T-cell (primary cell): ENCODE data around the gene BLOC1S5. TPM values are rescaled to one million over a fixed set of nuclear protein-coding genes. Genes with fewer than 3 reads are reported as not detected.
"Not testable (repeated sequence)": the region's sequence is repeated elsewhere in the genome, so short reads cannot be mapped to it uniquely, and the experiment has no call there.

Experiments used
- ATAC-seq, 4 experiments: fragments of 200-7000 bp in 3 of 4; fragments of 150-1000 bp in 1 of 4; cut with Tn5 transposase; replicated peaks in 1 of 4; 1 replicate in 3 of 4; 2 replicates in 1 of 4; pipeline ENCODE4 v1.10.0; 2021; ENCODE audit warnings: moderate library complexity in 3 of 4, mild to moderate bottlenecking in 2 of 4, moderate number of reproducible peaks in 1 of 4
- CTCF ChIA-PET, 2 donors: fragments of 300-600 bp; sonication (Branson Sonifier 250); formaldehyde crosslinking; loops; one replicate each; lab custom pipeline; 2022; ENCODE audit warnings: antibody characterized with exemption in 2 of 2; lab: Charles Lee
- POLR2A ChIA-PET, 2 donors: fragments of 300-600 bp; sonication (Branson Sonifier 250); formaldehyde crosslinking; loops; one replicate each; lab custom pipeline; 2022; ENCODE audit warnings: antibody characterized with exemption in 2 of 2; lab: Charles Lee
- DNase-seq, 35 experiments: peaks; one replicate each; pipeline versions ENCODE4 v3.0.0 to v3.0.0-alpha.2; 2013 to 2023
- H3K27ac ChIP-seq: one replicate; pipeline ENCODE4 v1.5.1; 2013; ENCODE audit warnings: low read length
- H3K27me3 ChIP-seq, 2 experiments: replicated peaks in 1 of 2; 1 replicate in 1 of 2; 2 replicates in 1 of 2; pipeline versions ENCODE4 v1.6.1 to v1.7.0; 2013; ENCODE audit warnings: low read length in 1 of 2, mixed read lengths in 1 of 2; ENCODE audit not compliant: control insufficient read depth in 2 of 2, insufficient read depth in 2 of 2; ENCODE audit errors: extremely low read depth in 1 of 2
- H3K36me3 ChIP-seq, 2 donors: 1 replicate in 1 of 2; 2 replicates in 1 of 2; pipeline versions ENCODE4 v1.6.1 to v1.7.0; 2013; ENCODE audit warnings: low read length in 1 of 2; ENCODE audit not compliant: control insufficient read depth in 2 of 2, insufficient read depth in 1 of 2; ENCODE audit errors: extremely low read depth in 1 of 2
- H3K4me1 ChIP-seq, 2 experiments: 1 replicate in 1 of 2; 2 replicates in 1 of 2; pipeline versions ENCODE4 v1.6.1 to v1.7.0; 2013; ENCODE audit warnings: low read length in 2 of 2, mixed read lengths in 1 of 2; ENCODE audit not compliant: insufficient read depth in 2 of 2, control insufficient read depth in 1 of 2; ENCODE audit errors: extremely low read depth in 1 of 2
- H3K4me3 ChIP-seq, 2 donors: 1 replicate in 1 of 2; 2 replicates in 1 of 2; pipeline versions ENCODE4 v1.5.1 to v1.7.0; 2013; ENCODE audit warnings: mild to moderate bottlenecking in 2 of 2, low read length in 1 of 2, moderate library complexity in 1 of 2; ENCODE audit not compliant: control insufficient read depth in 1 of 2; ENCODE audit errors: extremely low read depth in 1 of 2
- H3K9me3 ChIP-seq: 2 replicates; pipeline ENCODE4 v1.7.0; 2013
- H3K27ac Mint-ChIP-seq, 2 donors: one replicate each; pipeline ENCODE4 v1.8.0; 2020 to 2021; ENCODE audit warnings: mild to moderate bottlenecking in 2 of 2, mixed read lengths in 2 of 2
- H3K27me3 Mint-ChIP-seq, 2 donors: one replicate each; pipeline ENCODE4 v1.8.0; 2021 to 2022; ENCODE audit warnings: mixed read lengths in 2 of 2
- H3K36me3 Mint-ChIP-seq: one replicate; pipeline ENCODE4 v1.8.0; 2021; ENCODE audit warnings: mixed read lengths
- H3K4me1 Mint-ChIP-seq, 3 donors: one replicate each; pipeline ENCODE4 v1.8.0; 2020 to 2022; ENCODE audit warnings: mixed read lengths in 3 of 3, mild to moderate bottlenecking in 1 of 3
- H3K4me3 Mint-ChIP-seq, 3 donors: one replicate each; pipeline ENCODE4 v1.8.0; 2020 to 2022; ENCODE audit warnings: mild to moderate bottlenecking in 3 of 3, mixed read lengths in 3 of 3, moderate library complexity in 3 of 3
- H3K9me3 Mint-ChIP-seq, 3 donors: one replicate each; pipeline ENCODE4 v1.8.0; 2020 to 2022; ENCODE audit warnings: mixed read lengths in 3 of 3
- WGBS: methylation state at CpG from one replicate; pipeline ENCODE4 v1.1.5; 2013; ENCODE audit warnings: missing lambda C conversion rate; ENCODE audit not compliant: insufficient coverage; 5-methylcytosine and 5-hydroxymethylcytosine counted together
- total RNA-seq, 35 experiments: library from RNA in 6 of 35; stranded (reverse) in 6 of 35; fragments of 120-200 nt in 1 of 35; gene quantifications; one replicate each; pipeline versions ENCODE4 v1.2.1 to v1.2.4 and lab custom pipeline; 2013 to 2026

The BLOC1S5 gene
- total RNA-seq, 5 donors from 2014 or later (not counting 1 experiment from before 2014, with no cell fraction given): 12.3 to 26.9 (median 18.1) TPM

- Histone ChIP-seq H3K4me1 (no peaks in the 10 kb centered on the region), H3K27ac (no peak overlapping the region), H3K27me3 (no peaks in the 10 kb centered on the region), H3K36me3 (peaks cover 0 to 41% of the 10 kb centered on the region in 2 donors), H3K4me3 (no peak overlapping the region), H3K9me3 (no peaks in the 10 kb centered on the region)
- no CpG with 5 or more reads among the region's 3 CpGs for WGBS
- peaks cover 36% of the 10 kb centered on the region for H3K36me3 Mint-ChIP-seq
- H3K4me3 Mint-ChIP-seq: no peak overlapping the region
- H3K9me3 Mint-ChIP-seq: no peaks in the 10 kb centered on the region
- ATAC-seq (no peak), DNase-seq (no peak)
- no peaks in the 10 kb centered on the region for H3K27me3 Mint-ChIP-seq
- H3K27ac Mint-ChIP-seq: no peak overlapping the region
- POLR2A ChIA-PET: interaction anchor here in 1 of 2 donors (0.6 kb wide), 1 partner anchor 1032 kb away, joined by 11 read pairs; no protein-coding TSS in a partner anchor
- peaks cover 10 to 24% (median 16%) of the 10 kb centered on the region in 3 donors for H3K4me1 Mint-ChIP-seq
- CTCF ChIA-PET: interaction anchor here in 1 of 2 donors (0.7 kb wide), 1 partner anchor 14 kb away, joined by 5 read pairs; no protein-coding TSS in a partner anchor
These were observed 6.4 kb downstream of the BLOC1S5 start for GRCh38 chr6:8057793-8058192.

DNA sequence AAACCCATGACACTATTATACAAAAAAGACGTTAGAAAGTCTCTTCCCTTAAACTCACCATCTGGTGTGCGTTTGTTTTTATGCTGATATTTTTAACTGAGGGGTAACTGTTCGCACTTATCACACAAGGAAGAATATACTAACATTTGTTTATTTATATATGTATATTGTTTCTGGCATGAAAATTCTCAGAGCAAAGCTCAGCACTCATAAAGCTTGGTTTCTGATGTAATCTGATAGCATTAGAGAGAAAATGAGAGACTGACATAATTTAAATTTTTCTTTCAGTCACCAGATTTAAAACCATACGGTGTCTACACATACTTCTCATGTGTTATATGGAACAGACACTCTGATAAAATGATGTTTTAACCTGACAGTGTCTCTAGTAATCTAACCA is 6.9 kb downstream of the BLOC1S5 start:
- peaks cover 7 to 20% (median 13%) of the 10 kb centered on the region in 3 donors for H3K4me1 Mint-ChIP-seq
- H3K9me3 Mint-ChIP-seq: no peaks in the 10 kb centered on the region
- H3K27me3 ChIP-seq: no peaks in the 10 kb centered on the region
- no peak overlapping the region for H3K4me3 ChIP-seq
- DNase-seq (no peak), ATAC-seq (no peak)
- no peak overlapping the region for H3K27ac ChIP-seq
- H3K4me3 Mint-ChIP-seq: no peak overlapping the region
- ChIA-PET POLR2A (interaction anchor here in 1 of 2 donors (0.6 to 0.9 kb wide), 2 partner anchors 45 to 1032 kb away, joined by 4 to 11 read pairs; partner anchors contain the start of gene EEF1E1), CTCF (no interaction called here)
- no peak overlapping the region for H3K27ac Mint-ChIP-seq
- H3K36me3 Mint-ChIP-seq: peaks cover 40% of the 10 kb centered on the region
- H3K27me3 Mint-ChIP-seq: no peaks in the 10 kb centered on the region
- peaks cover 0 to 41% of the 10 kb centered on the region in 2 donors for H3K36me3 ChIP-seq
- no peaks in the 10 kb centered on the region for H3K9me3 ChIP-seq
- no CpG with 5 or more reads among the region's 4 CpGs for WGBS
- H3K4me1 ChIP-seq: no peaks in the 10 kb centered on the region

DNA sequence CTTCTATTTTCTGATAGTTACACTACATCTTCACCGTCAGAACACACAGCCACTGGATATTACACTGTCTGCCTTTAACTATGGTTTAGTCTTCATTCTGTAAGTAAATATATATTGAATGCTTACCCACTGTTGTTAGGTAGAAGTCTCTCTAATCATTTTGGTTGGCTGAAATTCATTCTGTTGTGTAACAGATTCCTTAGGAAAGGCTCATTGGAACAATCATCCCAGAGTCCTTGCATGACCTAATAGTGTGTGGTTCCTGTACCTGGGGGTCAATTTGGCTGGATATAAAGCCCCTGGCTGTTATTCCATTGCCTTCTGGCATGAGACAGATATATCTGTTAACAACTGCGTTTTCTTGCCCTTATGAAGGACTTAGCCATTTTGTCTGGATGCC is 9.9 kb downstream of the BLOC1S5 start:
- H3K4me1 ChIP-seq: no peaks in the 10 kb centered on the region
- H3K4me1 Mint-ChIP-seq: peaks cover 3 to 14% (median 7%) of the 10 kb centered on the region in 3 donors
- ATAC-seq (no peak), DNase-seq (no peak)
- no peak overlapping the region for H3K27ac Mint-ChIP-seq
- H3K36me3 Mint-ChIP-seq: peaks cover 48% of the 10 kb centered on the region
- H3K27me3 ChIP-seq: no peaks in the 10 kb centered on the region
- ChIA-PET CTCF (interaction anchor here in 1 of 2 donors (0.6 kb wide), 1 partner anchor 40 kb away, joined by 6 read pairs; no protein-coding TSS in a partner anchor), POLR2A (no interaction called here)
- H3K9me3 ChIP-seq: no peaks in the 10 kb centered on the region
- H3K4me3 Mint-ChIP-seq: no peak overlapping the region
- no peak overlapping the region for H3K27ac ChIP-seq
- H3K36me3 ChIP-seq: peaks cover 0 to 29% of the 10 kb centered on the region in 2 donors
- H3K9me3 Mint-ChIP-seq: no peaks in the 10 kb centered on the region
- H3K27me3 Mint-ChIP-seq: no peaks in the 10 kb centered on the region
- WGBS: no CpG with 5 or more reads among the region's 2 CpGs
- no peak overlapping the region for H3K4me3 ChIP-seq

GRCh38 chr6:8047541-8048292 is 16.5 kb downstream of the BLOC1S5 start:
- H3K9me3 ChIP-seq: no peaks in the 10 kb centered on the region
- no peaks in the 10 kb centered on the region for H3K4me1 ChIP-seq
- no peak for DNase-seq
- no peak overlapping the region for H3K4me3 ChIP-seq
- Mint-ChIP-seq H3K27me3 (no peaks in the 10 kb centered on the region), H3K36me3 (peaks cover 64% of the 10 kb centered on the region), H3K4me1 (peaks cover 0 to 5% (median 4%) of the 10 kb centered on the region in 3 donors), H3K27ac (no peak overlapping the region), H3K4me3 (no peak overlapping the region), H3K9me3 (peaks cover 0 to 13% (median 3%) of the 10 kb centered on the region in 3 donors)
- ChIA-PET CTCF (no interaction called here), POLR2A (interaction anchor here in 1 of 2 donors (0.7 kb wide), 1 partner anchor 17 kb away, joined by 3 read pairs; no protein-coding TSS in a partner anchor)
- no peak for ATAC-seq
- no peaks in the 10 kb centered on the region for H3K27me3 ChIP-seq
- 100% methylated on average over 1 of the region's 3 CpGs for WGBS
- peaks cover 0 to 14% of the 10 kb centered on the region in 2 donors for H3K36me3 ChIP-seq
- H3K27ac ChIP-seq: no peak overlapping the region

- CTCF ChIA-PET, H3K9me3 ChIP-seq, DNase-seq, ATAC-seq, H3K4me1 Mint-ChIP-seq, H3K27ac Mint-ChIP-seq, H3K4me3 Mint-ChIP-seq, H3K27me3 Mint-ChIP-seq, POLR2A ChIA-PET, H3K27ac ChIP-seq, H3K4me3 ChIP-seq, H3K4me1 ChIP-seq, H3K27me3 ChIP-seq: not testable (repeated sequence)
- WGBS: no CpG with 5 or more reads among the region's 4 CpGs
- peaks cover 0 to 13% (median 3%) of the 10 kb centered on the region in 3 donors for H3K9me3 Mint-ChIP-seq
- H3K36me3 ChIP-seq: peaks cover 0 to 14% of the 10 kb centered on the region in 2 donors
- H3K36me3 Mint-ChIP-seq: peaks cover 60% of the 10 kb centered on the region
These were observed 18.4 kb downstream of the BLOC1S5 start for GRCh38 chr6:8045769-8046168.

DNA sequence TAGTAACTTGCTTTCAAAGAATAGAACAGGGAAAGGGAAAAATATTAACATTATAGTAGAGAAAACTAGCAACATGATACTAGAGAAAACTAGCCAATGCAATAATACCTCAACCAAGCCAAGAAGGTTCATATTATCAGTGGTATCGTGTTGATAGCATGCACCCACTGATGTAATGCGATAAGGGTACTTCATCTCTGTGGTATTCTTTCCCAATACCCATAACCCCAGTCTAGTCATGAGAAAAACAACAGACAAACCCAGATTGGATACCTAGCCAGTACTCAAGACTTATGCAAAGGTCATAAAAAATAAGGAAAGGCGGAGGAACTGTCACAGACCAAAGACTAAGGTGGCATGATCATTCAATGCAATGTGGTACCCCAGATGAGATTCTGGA is 21.0 kb downstream of the BLOC1S5 start:
- no peaks in the 10 kb centered on the region for H3K27me3 ChIP-seq
- peaks cover 0 to 19% of the 10 kb centered on the region in 2 donors for H3K36me3 ChIP-seq
- ChIA-PET POLR2A (no interaction called here), CTCF (no interaction called here)
- Mint-ChIP-seq H3K27ac (no peak overlapping the region), H3K4me1 (peaks cover 5 to 9% (median 8%) of the 10 kb centered on the region in 3 donors), H3K4me3 (no peak overlapping the region), H3K27me3 (no peaks in the 10 kb centered on the region), H3K36me3 (peaks cover 69% of the 10 kb centered on the region), H3K9me3 (peaks cover 3 to 18% (median 5%) of the 10 kb centered on the region in 3 donors)
- no peaks in the 10 kb centered on the region for H3K4me1 ChIP-seq
- ATAC-seq (no peak), DNase-seq (no peak)
- H3K27ac ChIP-seq: no peak overlapping the region
- WGBS: 100% methylated on average over 1 of the region's 3 CpGs
- H3K9me3 ChIP-seq: no peaks in the 10 kb centered on the region
- no peak overlapping the region for H3K4me3 ChIP-seq
